Peyer's patch (tissue), 4 donors: Measurements from ENCODE around the gene NOSTRIN.

Experiments
- CTCF ChIP-seq, 6 experiments: fragments of 450-650 bp in 4 of 6; fragments of 200-600 bp in 2 of 6; sonication (generic) in 1 of 6; IDR thresholded peaks; one replicate each; pipeline ENCODE4 v1.5.1; 2017 to 2019; ENCODE audit warnings: antibody characterized with exemption in 6 of 6, mild to moderate bottlenecking in 3 of 6, moderate library complexity in 1 of 6
- POLR2A ChIP-seq, 2 donors: fragments of 450-650 bp; IDR thresholded peaks; one replicate each; pipeline ENCODE4 v1.5.1; 2017; ENCODE audit warnings: antibody characterized with exemption in 2 of 2, mild to moderate bottlenecking in 2 of 2, moderate library complexity in 2 of 2

- no peak for TF ChIP-seq CTCF (IDR thresholded peaks at IDR 0.05)
- TF ChIP-seq POLR2A (IDR thresholded peaks at IDR 0.05), result no peak
These were observed 35.2 kb upstream of the NOSTRIN start for GRCh38 chr2:168767258-168767657.
